ENCODE data around the gene BEAN1.
"Not testable (repeated sequence)": the region's sequence is repeated elsewhere in the genome, so short reads cannot be mapped to it uniquely, and the experiment has no call there.

Gene BEAN1

GRCh38 chr16:66438536-66438935, 11.4 kb downstream of the BEAN1 start:
- FAIRE-seq (no peak), DNase-seq (ENCODE audit: insufficient read length, low spot score) (no peak)

DNA sequence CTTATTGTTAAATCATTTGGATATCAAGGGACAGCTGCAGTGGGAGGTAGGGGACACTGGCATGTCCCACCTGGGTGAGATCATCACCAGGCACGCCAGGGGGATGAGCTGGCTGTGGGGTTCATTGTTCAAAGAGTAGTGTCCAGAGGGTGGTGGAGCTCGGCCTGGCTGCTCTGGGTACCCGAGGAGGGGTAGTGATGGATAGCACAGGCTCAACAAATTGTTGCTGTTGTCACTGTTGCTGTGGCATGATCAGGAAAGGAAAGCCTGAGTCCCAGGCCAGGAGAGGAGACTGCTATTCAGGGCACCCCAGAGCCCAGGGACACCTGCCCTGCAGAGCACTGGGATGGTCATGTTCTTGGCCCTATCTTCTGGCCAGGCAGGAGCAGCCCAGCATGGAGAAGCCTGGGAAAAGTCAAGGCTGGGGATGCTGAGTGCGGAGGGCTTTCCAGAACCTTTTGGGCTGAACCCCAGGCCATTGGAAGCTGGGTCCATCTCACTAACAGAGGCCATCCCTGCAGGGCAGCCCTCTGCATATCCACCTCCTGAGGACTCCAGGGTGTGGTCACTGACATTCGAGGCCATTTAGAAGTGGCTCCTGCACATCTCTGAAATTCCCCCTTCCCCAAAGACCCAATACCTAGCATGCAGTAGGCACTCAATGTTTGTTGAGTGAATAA, 12.1 kb downstream of the BEAN1 start:
- no peak for DNase-seq (ENCODE audit: insufficient read length, low spot score)
- FAIRE-seq = peak; percentile 23

DNA sequence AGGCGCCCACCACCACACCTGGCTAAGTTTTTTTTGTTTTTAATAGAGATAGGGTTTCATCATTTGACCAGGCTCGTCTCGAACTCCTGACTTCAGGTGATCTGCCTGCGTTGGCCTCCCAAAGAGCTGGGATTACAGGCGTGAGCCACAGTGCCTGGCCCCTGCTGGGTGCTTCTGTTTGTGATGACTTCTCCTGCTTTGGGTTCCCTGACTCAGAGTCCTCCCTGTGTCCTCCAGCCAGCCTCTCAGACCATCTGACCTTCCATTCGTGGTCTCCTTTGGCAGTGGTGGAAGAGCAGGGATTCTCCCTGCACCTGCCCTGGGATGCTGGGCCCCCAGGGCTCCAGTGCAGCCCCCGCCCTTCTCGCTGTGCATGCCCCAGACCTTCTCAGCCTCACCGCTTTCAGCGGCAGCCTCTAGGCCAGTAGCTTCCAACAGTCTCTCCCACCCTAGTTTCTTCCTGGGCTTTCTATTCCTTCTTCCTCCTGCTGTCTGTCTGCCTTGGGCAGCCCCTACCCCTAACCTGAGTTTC, 13.2 kb downstream of the BEAN1 start:
- no peak for DNase-seq (ENCODE audit: insufficient read length, low spot score)
- no peak for FAIRE-seq

GRCh38 chr16:66440970-66441369, 13.9 kb downstream of the BEAN1 start:
- FAIRE-seq = no peak
- no peak for DNase-seq (ENCODE audit: insufficient read length, low spot score)

DNA sequence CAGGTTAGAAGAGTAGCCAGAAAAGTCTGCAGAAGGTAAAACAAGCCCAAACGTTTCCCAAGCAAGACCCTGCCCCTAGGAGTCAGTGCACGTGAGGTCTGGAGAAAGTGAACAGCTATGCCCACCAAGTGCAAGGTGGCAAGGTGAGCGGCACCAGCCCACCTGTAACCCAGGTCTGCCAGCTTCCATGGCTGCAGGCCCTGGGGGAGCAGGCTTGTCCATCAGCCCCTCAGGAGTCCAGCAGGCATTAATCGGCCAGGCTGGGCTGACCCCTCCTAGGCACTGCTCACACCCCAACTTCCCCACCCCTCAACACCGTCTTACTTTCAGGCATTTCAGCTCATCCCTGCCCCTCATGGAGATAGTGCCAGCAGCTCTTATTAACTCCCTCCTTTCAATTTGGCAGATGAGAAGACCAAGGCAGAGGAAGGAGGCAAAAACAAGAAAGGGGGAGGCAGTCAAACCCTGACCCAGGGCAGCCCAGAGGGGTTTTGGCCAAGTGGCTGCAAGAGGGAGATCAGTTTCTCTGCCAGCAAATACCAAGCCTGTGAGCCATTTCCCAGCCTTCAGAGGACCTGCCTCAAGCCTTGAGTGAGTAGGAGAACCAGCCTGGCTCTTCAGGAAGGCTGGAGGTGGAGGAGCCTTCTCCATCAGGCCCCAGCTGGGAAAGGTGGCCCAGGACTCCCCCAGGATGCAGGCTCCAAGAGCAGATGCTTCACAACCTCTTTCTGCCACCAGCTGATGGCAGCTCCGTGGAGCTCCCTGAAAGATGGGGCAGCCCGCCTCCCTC, 14.7 kb downstream of the BEAN1 start:
- peak; percentile 49 for FAIRE-seq
- no peak for DNase-seq (ENCODE audit: insufficient read length, low spot score)

DNA sequence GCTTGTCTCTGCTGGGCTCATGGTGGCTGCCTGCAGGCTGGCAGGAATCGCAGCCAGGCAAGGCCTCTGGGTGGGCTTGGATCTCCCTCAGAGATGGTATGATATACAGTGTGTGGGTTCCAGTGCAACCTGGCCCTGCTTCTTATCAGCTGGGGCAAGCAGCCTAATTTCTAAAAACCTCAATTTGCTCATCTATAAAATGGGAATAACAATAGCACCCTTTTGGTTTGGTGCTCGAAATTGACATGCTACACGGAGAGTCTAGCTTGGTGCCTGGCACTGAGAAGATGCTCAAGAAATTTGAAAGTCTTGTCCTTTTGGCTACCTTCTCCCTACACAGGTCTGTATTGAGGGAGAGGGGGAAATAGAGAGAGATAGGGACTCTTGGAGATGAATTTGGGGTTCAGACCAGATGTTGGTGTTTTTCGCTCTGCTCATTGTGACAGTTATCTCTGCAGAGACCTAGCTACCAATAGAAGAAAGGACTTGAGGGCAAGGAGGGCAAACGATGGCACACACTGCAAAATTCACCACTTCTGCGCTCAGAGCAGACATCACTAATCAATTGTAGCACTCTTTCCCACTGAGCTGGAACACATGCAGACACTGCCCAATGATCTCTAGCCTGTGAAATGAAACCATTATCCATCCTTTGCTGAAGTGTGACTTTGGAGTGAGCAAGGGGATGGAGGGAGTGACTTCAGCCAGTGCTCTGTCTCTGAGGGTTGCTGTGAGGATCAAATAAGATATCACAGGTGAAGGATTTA, 15.6 kb downstream of the BEAN1 start:
- no peak for DNase-seq (ENCODE audit: insufficient read length, low spot score)
- FAIRE-seq = peak; percentile 57

GRCh38 chr16:66443269-66443652, 16.2 kb downstream of the BEAN1 start:
- FAIRE-seq = no peak
- DNase-seq (ENCODE audit: insufficient read length, low spot score) = no peak

DNA sequence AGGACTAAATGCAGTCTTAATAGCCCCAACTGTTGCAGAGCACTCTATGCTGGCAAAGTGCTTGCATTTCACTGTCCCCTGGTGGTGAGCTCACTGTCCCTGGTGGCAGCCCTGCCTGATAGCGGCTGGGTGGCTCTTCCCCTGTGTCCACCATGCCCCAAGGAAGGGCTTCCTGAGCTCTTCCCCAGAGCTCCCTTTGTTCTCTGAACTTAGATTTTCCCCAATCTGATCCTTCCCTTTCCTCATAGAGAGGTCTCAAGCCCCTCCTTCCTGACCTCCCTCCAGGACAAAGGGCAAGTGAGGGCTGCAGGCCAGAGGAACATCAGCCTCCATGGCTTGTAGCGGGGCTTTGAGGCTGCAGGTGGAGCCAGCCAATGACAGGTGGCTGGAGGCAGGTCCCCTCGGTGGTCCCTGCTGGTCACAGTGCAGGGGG, 17.0 kb downstream of the BEAN1 start:
- DNase-seq (ENCODE audit: insufficient read length, low spot score) (no peak), FAIRE-seq (no peak)

DNA sequence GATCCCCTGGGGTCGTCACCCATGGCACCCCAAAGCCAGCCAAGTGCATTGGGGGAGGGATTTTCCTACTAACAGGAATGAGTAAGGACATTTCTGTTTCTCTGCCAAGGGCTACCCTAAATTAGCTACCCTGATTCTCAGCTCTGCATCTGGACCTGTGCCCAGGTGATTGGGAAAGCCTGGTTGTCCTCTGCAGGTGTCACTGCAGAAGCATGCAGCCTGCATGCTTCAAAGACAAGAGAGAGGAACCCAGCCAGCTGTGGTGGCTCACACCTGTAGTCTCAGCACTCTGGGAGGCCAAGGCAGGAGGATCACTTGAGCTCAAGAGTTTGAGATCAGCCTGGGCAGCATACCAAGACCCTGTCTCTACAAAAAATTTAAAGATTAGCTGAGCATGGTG, 19.6 kb downstream of the BEAN1 start:
- FAIRE-seq = no peak

GRCh38 chr16:66447491-66447890, 20.4 kb downstream of the BEAN1 start:
- no peak for FAIRE-seq

More for the DNA sequence above, 19.6 kb downstream of the BEAN1 start:
- no peak for DNase-seq (ENCODE audit: insufficient read length, low spot score)

DNA sequence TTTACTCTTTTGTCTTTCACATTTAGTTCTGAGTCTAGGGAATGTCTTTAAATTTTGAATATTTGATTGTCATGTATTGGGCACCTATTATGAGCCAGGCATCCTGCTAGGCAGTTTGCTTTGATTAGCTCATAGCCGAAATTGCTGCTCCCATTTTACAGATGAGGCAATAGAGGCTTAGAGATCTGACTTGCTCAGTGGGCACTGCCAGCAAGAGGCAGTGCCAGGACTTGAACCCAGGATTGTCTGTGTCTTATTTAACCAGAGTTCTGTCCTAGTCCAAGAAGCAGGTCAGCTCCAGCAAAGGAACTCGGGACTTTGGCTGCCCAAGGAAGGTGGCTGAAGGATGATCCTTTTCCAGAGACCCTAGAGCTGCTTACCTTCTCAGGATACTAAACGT, 24.5 kb downstream of the BEAN1 start:
- DNase-seq (ENCODE audit: insufficient read length, low spot score) (no peak), FAIRE-seq (no peak)

More at GRCh38 chr16:66447491-66447890, 20.4 kb downstream of the BEAN1 start:
- DNase-seq (ENCODE audit: insufficient read length, low spot score) = no peak

- FAIRE-seq = not testable (repeated sequence)
Observed at GRCh38 chr16:66453230-66453629, 26.1 kb downstream of the BEAN1 start.

GRCh38 chr16:66454751-66455150, 27.7 kb downstream of the BEAN1 start:
- no peak for FAIRE-seq
- no peak for DNase-seq (ENCODE audit: insufficient read length, low spot score)

More at GRCh38 chr16:66453230-66453629, 26.1 kb downstream of the BEAN1 start:
- DNase-seq (ENCODE audit: insufficient read length, low spot score) = not testable (repeated sequence)

DNA sequence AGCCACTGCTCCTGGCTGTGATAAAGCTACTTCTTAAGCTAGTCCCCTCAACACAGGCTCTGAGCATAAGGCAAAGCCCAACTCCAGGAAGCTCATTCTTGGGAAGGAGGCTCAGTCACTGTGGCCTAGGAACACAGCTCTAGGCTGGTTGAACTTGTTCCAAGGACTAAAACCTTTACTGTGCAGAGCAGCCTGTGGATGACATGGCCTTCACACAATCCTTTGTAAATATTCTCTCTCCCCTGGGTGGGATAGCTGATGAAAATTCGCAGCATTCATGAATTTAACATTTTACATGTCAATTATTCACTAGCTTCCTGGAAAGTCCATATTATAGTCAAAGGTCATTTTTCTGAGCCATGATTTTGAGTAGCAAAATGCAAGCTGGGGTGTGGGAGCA, 28.9 kb downstream of the BEAN1 start:
- FAIRE-seq = no peak

DNA sequence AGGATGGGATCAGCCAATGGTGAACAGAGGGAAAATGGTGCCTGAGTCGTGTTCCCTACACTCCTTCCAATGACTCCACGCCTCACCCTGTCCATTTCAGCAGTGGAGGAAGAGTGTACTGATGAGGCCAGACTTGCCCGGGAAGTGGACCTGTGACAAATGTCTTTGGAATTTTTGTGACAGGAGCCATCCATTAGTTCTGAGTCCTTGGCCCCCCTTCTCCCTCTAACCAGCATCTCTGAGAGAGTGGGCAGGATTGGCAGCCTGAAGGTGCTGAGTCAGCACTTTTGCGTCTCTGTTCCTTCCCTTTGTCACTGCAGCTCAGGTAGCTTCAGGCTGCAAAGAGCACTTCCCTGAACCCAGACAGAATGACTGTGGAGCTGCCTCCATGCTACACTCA, 30.8 kb downstream of the BEAN1 start:
- FAIRE-seq (peak; percentile 78), DNase-seq (ENCODE audit: insufficient read length, low spot score) (peak; percentile 82)

More for the DNA sequence above, 28.9 kb downstream of the BEAN1 start:
- DNase-seq (ENCODE audit: insufficient read length, low spot score) = no peak

DNA sequence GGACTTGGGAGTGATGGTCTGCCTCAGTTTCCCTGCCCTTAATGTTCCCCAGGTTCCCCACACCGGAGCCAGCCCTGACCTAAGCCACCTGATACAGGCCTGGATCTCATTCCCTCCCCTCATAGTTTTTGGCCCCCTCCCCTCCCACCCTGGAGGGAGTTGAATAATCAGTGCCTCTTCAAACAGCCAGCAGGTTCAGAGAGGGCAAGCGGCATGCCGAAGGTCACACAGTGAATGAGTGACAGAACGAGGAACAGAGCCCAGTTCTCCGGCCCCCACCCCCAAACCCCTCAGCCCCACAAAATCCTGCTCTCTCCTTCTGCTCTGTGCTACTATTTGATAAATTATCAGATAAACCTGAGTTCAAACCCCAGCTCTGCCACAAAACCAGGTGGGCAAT, 31.2 kb downstream of the BEAN1 start:
- DNase-seq (ENCODE audit: insufficient read length, low spot score) (no peak), FAIRE-seq (no peak)

- no peak for FAIRE-seq
- no peak for DNase-seq (ENCODE audit: insufficient read length, low spot score)
Observed at GRCh38 chr16:66458853-66459252, 31.8 kb downstream of the BEAN1 start.

DNA sequence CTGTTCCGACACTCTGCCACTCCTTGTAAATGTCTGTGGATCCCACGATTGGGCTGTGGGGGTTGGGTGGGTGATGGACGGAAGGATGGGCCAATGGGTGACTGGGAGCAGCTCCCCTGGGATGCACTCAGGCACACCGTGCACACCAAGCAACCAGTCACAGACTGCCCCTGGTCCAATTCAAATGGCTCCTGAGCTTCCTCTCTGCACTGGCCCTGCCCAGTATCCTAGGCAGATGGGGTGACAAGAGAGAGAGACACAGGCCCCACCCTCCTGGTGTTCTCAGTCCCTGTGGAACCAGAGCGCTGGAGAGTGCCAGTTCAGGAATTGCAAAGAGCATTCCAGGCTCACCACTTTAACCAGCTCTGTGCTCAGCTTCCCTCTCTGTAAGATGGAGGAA, 32.8 kb downstream of the BEAN1 start:
- no peak for FAIRE-seq

GRCh38 chr16:66460703-66461102, 33.6 kb downstream of the BEAN1 start:
- DNase-seq (ENCODE audit: insufficient read length, low spot score) (no peak), FAIRE-seq (no peak)

More for the DNA sequence above, 32.8 kb downstream of the BEAN1 start:
- DNase-seq (ENCODE audit: insufficient read length, low spot score) = no peak

DNA sequence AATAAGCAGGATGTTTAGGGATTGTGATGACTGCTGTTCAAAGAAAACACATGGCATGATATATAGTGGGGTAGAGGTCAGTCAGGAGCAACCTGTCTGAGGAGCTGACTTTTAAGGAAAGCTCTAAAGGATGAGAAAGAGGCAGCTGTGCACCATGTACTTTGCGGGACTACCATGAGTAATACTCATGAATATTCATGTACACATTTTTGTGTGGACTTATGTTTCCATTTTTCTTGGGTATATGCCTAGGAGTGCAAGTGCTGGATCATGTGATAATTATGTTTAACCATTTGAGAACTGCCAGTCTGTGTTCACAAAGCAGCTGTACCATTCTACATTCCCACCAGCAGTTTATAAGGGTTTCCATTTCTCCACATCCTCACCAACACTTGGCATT, 35.8 kb downstream of the BEAN1 start:
- DNase-seq (ENCODE audit: insufficient read length, low spot score) = no peak
- no peak for FAIRE-seq

GRCh38 chr16:66465946-66466345, 38.9 kb downstream of the BEAN1 start:
- not testable (repeated sequence) for FAIRE-seq; DNase-seq (ENCODE audit: insufficient read length, low spot score)

All from HTR-8/SVneo (cell line).